HG03060 (cell line): ENCODE data around the gene VPS50.

Experiments
- ATAC-seq: cut with Tn5 transposase; IDR thresholded peaks from one replicate; pipeline ENCODE4 v1.9.1; 2021; ENCODE audit warnings: low read depth, moderate number of reproducible peaks; ENCODE audit not compliant: unreplicated experiment

VPS50 gene, protein sequence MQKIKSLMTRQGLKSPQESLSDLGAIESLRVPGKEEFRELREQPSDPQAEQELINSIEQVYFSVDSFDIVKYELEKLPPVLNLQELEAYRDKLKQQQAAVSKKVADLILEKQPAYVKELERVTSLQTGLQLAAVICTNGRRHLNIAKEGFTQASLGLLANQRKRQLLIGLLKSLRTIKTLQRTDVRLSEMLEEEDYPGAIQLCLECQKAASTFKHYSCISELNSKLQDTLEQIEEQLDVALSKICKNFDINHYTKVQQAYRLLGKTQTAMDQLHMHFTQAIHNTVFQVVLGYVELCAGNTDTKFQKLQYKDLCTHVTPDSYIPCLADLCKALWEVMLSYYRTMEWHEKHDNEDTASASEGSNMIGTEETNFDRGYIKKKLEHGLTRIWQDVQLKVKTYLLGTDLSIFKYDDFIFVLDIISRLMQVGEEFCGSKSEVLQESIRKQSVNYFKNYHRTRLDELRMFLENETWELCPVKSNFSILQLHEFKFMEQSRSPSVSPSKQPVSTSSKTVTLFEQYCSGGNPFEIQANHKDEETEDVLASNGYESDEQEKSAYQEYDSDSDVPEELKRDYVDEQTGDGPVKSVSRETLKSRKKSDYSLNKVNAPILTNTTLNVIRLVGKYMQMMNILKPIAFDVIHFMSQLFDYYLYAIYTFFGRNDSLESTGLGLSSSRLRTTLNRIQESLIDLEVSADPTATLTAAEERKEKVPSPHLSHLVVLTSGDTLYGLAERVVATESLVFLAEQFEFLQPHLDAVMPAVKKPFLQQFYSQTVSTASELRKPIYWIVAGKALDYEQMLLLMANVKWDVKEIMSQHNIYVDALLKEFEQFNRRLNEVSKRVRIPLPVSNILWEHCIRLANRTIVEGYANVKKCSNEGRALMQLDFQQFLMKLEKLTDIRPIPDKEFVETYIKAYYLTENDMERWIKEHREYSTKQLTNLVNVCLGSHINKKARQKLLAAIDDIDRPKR

DNA sequence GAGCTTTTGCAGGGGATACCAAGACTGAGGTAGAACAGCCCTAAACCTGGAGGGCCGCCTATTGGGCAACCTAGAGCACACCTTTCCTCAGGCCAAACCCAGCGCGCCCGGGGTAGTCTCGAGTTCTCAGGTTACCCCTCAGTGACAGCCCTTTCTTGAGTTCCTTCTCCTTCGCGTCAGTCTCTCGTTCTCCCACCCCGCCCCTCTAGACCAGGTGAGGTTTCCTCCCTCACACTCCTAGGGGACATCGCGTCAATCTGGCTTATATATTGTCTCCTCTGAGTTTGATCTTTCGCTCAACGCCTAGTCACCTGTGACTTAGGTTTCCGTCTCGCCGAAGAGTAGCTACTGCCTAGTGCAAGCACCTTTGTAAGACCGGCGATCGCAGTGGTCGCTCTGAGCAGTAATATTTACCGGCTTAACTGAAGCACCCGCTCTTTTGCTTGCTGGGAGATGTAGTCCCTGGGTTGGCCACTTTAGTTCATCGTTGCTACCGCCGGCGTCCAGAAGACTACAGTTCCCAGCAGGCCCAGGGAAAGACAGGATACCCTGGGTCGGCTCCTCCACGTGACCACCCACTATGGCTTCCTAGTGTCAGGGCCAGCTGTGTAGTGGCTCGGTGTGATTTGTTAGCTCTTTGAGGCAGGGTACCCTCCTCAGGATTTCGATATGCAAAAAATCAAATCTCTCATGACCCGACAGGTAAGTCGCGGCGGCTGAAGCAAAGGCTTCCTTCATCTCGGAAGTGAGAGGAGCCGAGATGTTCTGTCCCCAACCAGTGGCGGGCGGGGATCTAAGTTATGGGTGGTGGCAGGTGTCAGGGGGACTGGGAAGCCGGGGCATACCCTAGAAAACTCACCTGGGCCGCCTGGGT lies at the start of gene VPS50:
TSS of gene VPS50 (plus strand) at position 568 of the 874 bp plus-strand sequence. CDS start at position 670, 102 bp downstream.
- peak; percentile 99 for ATAC-seq

DNA sequence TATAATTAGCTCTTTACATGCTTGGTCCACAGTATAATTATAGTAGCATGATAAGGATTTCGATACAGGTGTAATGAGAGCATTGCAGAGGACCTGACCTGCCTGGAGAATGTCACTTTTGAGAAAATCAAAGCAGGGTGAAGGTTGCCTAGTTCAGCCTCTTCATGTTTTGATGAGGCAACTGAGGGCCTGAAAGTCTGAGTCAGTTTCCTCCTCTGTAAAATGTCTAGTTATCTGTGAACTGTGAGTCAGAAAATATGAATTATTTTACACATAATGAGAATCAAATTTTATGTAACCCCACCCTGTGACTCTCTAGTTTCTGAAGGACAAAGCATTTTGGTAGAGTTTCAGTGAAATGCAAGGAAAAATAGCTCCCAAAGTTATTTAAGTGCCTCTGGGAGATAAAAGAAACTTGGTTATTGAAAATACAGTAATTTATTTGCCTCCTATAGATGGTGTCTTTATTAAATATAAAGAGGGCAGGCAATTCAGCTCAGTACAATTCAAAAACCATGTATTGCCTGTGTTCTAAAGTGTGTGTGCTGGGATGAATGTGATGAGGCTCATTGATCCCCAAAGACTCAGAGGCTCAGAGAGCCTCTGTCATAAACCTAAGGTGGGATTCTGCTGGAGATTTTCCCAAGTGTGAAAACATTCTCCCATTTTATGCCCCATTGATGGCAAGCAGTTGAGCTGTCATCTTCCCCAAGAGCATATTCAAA lies 46.7 kb upstream of the VPS50 start:
- no peak for ATAC-seq

DNA sequence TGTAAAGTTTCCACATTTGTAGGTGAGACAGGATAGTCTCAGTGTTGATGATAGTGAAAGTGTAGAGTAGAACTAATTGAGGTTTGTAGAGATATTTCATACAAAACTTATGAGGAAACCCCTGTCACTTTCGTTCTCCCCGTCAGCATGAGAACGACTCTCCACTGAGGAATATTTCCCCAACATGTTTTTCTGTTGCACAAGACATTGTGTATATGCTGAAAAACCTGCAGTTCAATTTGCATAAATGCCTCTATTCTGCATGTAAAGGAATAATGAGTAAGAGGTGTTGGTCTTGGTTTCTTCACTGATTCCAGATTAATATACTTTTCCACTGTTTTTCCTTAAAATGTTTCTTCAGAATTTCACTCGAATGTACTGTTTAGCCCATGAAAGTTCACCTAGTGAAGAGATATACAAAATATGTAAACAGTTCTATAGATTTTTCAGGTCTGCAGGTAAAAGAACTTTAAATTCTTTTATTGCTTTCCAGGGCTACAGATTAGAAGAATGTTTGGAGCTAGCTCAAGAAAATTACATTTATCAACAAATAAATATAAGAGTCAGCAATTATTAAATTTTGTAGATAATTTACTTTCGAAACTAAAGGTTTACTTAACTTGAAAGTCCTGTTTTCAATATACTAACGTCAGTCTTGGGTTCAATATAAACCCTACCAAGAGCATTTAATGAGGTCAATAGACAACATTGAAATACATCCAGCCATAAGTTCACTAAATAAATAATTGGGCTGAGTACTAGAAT lies 43.1 kb upstream of the VPS50 start:
- ATAC-seq, result no peak

DNA sequence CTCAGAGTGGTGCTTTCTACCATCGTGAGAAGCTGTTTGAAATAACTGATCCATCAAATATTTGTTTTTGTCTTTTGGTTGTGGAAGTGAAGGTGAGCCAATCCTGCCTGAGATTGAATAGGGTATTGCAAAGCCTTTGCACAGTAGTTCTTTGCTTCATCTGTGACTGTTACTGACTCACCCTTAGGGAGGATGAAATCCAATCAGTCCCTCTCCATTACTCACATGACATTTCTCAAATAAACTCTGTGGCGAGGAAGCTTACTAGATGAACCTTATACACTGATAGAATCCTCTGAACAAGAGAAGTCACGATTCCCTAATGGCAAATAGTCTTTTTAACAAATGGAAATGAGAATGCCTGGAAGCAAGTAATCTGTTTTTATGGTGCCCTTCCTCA lies 37.8 kb upstream of the VPS50 start:
- no peak for ATAC-seq

DNA sequence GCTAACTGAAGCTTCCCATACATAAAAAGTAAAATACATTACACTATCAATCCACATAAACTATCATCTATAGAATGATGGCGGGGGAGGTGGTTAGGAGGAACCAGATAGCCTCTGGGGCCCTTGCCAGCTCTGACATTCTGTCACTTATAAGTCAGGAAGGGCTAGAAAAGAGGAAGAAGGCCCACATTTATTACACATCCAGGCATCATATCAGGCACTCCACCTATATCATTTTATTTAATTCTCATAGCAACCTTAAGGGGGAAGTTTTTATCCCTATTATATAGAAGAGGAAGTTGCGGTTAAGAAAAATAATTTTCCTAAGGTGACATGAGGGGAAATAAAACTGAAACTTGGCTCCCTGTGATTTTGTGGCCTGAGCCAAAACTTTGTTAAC lies 35.8 kb upstream of the VPS50 start:
- ATAC-seq, result no peak

DNA sequence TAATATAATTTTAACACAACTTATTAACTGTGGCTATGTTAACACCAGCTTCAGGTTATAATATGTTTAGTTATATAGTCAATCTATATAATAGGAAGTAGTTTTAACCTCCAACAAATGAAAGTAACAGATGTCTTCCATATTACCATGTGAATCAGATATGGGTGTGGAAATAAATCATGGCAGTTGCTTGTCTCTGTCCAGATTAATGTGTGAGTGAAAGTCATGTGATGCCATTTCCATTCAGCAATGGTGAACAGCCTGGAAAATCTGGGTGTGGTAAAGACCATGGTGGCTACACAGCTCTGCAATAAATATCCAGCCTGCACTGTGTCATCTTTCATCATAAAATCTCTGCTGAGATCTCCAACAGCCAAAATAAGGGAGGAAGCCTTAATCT lies 33.7 kb upstream of the VPS50 start:
- no peak for ATAC-seq

DNA sequence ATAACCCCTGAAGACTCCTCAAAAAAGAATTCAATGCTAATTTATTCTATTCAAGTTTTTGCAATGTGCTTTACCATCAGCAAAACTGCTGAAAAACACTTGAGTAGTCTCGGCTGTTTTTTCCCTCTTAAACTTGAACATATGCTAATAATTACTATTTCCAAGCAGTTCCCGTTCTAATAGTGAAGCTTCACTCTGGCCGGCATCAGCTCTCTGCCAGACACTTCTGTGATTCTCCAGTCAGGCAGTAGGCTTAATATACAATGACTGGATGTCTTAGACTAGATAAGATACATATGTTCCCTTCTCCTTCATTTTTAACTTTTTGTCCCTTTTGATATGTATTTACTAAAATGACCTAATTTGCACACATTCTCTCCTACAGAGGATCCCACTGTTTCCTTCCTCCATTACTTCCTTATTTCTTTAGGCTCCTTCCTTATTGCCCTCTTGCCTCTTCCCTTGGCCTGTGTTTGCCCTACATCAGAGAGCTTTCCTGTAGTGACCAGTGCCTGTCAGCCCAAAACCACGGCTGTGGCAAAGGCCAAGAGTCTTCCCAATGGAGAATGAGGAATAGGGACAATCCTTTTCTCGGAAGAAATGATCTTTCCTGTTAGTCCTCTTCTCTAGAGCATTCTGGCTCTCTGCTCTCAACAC lies 29.4 kb upstream of the VPS50 start:
- no peak for ATAC-seq

DNA sequence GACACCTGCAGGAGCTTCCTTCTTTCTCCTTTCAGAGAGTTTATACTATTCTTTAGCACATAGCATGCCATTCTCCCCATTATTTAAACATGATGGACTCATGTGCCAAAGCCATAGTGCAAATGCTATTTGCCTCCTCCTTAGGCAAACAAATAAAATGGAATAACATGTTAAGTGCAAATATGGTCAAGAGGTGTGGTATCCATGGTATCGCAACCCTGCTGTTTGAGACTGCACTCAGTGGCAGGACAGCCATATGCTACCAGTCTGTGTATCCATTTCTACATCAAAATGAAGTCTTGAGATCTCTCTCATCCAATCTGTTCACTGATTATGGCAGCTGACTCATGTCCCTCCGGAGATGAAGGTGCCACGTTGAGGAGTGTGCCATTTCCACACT lies 28.7 kb upstream of the VPS50 start:
- no peak for ATAC-seq

DNA sequence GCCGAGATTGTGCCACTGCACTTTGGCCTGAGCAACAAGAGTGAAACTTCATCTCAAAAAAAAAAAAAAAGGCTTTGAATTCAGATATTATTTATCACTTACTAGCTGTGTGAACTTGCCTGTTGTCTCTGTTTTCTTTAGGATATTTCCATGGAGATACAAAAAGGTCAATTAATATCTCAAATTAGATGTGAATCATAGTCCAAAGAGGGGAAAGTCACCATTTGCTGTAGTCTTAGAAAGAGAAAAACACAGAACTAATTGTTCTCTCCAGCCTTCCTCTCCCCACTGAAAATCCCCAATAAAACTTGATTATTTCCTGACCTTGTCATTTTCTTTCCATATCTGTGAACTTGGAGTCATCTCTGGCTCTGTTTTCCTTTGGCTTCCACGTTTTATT lies 27.1 kb upstream of the VPS50 start:
- no peak for ATAC-seq

DNA sequence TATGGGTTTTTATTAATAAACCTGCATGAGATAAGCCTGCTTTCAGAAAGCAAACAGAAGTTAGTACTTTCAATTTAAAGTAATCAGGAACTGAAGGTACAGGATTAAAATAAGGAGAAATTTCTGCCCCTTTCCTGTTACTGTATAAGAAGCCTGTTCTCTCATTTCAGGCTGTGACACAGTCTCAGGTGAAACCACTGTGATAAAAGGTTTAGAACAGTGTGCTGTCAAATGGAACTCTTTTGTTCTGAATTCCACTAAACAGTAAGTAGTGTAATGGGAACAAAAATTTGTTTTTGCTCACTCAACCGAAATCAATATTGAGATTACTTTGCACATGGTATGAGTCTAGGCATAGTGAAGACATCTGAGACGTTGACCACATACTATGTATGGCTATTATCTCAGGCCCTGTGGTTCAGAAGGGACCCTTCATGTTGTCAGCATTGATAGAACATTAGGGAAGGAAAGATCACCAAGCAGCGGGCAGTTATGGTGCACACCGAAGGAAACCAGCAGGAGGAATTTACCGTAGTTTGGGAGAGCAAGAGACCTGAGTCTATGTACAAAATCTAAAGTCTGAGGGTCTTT lies 20.8 kb upstream of the VPS50 start:
- ATAC-seq, result no peak

DNA sequence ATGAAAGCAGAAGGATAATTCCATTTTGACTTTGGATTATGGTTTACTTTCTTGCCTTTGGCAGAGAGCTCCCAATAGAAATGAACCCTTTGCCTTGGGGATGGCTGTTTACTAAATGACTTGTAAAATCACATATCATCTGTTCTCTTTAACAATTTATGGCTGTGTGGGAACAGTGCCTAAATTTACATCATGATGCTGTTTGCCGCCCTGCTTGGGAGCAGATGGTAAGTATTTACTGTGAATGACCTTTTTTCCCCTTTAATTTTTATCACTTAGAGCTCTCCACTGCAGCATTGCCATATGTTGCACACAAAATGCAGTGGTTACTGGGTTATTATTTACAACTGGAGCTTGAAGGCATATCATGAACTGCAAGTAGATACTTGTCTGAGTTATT lies 19.3 kb upstream of the VPS50 start:
- ATAC-seq, result no peak

DNA sequence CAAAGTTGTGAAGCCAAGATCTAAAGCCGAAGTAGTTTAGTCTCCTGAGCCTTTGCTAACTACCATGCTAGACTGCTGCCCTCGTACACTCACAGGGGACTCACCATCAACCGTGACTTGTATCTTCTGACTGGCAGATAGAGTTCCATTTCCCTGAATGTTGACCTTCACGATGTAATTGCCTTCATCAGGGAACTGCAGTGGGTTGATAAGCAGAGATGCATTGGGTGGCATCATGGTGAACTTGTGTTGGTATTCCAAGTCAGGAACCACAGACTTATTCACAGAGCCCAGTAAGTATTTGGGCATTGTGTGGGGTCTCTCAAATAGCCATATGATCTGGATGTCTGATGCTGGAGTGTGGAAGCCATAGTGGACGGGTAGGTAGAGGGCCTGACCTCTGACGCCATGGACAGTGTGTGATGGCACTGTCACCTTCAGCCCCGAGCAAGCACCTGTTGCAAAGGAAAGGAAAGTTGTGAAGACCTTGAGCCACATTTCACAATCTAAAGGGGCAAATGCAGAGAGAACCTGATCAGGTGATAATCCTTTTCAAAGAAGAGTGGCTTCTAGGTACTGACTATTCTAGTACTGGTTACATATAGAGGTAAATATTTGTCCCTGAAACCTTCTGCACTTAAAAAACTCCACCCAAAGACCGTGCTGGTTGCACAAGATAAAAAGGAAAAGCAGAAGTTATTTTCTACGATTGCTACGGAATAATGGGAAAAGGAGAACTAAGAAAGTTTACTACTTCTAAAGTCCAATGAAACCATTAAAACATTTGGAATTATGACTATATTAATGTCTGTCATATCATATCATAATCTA lies 13.0 kb upstream of the VPS50 start:
- no peak for ATAC-seq

DNA sequence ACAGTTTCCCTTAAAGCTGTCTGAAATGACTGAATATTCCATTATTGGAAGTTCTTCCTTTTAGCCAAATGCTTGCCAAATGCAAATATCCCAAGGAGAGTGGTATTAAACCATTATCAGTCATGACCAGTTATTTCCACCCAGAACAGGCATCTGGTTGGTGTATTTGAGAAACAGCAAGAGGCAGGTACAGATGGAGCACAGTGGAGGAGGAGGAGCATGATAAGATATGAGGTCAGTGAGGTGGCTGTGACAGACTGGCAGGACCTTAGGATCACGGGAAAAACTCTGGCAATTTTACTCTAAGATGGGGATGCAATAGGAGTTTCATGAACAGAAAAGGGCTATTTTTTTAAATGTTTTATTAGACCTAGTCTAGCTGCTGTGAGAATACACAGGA lies 12.3 kb upstream of the VPS50 start:
- no peak for ATAC-seq

DNA sequence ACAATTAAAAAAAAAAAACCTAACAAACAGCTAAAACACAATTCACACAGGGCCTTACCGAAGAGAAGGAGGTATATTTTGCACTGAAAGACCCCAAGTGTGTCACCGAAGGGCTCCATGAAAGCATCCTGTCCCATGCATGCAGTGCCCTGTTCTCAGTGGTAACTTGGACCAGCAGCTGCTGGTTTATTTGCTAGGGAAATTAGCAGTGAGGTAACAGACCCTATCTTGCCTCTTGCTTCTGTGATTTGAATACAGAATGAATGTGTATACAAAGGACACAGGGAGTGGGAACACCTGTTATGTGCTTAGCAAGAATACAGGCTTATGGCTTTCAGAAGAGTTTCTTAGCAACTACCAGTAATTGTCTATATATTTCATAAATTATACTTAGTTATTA lies 5.9 kb upstream of the VPS50 start, which contains the start of gene HEPACAM2:
TSS of gene HEPACAM2 (minus strand) at position 160 of the 400 bp plus-strand sequence.
- no peak for ATAC-seq

DNA sequence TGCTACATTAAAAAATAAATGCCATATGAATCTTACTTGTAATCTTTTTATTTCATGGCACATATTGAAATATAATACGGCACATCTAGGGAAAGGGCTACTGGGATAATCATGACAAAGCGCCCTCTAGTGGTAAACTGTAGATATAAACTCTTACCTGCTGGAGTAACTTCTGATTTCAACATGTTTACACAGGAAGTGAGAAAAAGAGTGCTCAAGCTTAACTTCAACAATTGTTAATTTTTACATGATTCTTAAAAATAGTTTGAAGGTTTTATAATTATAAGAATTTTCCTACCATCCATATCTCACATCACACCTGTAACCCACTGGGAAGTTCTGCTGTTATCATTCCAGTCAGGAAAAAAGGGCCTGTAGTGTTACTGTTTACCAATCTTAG lies 3.9 kb upstream of the VPS50 start:
- no peak for ATAC-seq

DNA sequence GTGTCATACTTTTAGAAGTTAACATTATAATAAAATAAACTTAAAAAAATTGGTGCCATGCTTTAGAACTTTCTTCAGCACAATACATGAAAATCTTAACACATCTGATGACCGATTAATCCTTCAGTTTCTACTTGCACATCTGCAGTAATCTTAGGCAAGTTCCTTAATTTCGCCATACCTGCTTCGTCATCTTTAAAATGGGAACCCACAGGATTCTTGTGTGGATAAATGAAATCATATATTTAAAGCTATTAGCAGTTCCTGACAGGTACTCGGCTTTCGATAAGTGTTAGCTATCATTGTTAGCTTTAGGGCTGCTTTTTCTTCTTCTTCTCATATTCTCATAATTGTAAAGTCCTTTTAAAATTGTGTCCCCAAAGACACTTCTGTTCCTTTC lies 907 bp upstream of the VPS50 start:
- ATAC-seq, result no peak

DNA sequence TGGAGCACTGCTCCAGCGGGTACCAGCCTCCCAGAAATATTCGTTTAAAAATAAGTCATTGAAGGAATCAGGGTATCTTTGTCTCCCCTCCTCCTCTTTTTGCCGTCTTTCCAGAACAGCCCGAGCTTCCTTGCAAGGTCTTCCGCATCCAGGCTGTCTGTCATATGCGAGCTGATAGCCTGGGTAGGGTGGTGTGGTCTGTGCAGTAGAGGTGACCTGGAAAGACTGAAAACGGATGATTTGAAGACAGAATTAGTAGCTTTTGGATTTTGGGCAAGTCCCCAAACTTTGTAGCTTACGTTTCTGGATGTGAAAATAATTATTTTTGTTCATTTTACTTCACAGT lies 480 bp downstream of the VPS50 start:
- no peak for ATAC-seq

DNA sequence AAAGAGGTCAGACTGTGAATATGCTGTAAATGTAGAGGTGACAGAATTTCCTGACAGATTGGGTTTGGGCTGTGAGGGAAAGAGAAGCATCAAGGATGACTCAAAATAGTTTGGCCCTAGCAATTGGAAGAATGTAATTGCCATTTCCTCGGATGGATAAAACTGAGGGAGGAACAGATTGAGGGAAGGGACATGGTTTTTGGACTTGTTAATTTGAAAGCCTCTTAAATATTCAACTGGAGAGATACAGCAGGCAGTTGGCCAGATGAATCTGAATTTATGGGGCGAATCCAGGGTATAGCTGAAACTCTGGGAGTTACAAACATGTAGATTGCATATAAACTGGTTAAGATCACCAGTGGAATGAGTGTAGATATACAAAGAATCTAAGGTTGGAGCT lies 3.4 kb downstream of the VPS50 start:
- ATAC-seq, result no peak
